RWPE2 (cell line): Measurements from ENCODE around the gene YARS1.
"Not testable (repeated sequence)": the region's sequence is repeated elsewhere in the genome, so short reads cannot be mapped to it uniquely, and the experiment has no call there.

ENCODE experiments used
- ATAC-seq: fragments of 200-7000 bp; cut with Tn5 transposase; 3 replicates; pipeline ENCODE4 v1.9.1; 2021; ENCODE audit warnings: low read depth
- DNase-seq: peaks from one replicate; pipeline ENCODE4 v3.0.0-alpha.2; 2020; ENCODE audit warnings: low spot score
- H3K27ac ChIP-seq: fragments of 450-650 bp; 2 replicates; pipeline ENCODE4 v1.5.1; 2017; ENCODE audit warnings: mild to moderate bottlenecking; ENCODE audit not compliant: poor library complexity, severe bottlenecking
- H3K27me3 ChIP-seq: fragments of 250-450 bp; sonication (Bioruptor Pico); 2 replicates; pipeline ENCODE4 v1.5.1; 2021; ENCODE audit warnings: mild to moderate bottlenecking, moderate library complexity; ENCODE audit not compliant: insufficient read depth, poor library complexity, severe bottlenecking
- H3K36me3 ChIP-seq: fragments of 250-450 bp; sonication (Bioruptor Pico); 2 replicates; pipeline ENCODE4 v1.5.1; 2020; ENCODE audit warnings: low read depth, mild to moderate bottlenecking, moderate library complexity
- H3K4me1 ChIP-seq: fragments of 250-450 bp; sonication (Bioruptor Pico); 2 replicates; pipeline ENCODE4 v1.5.1; 2021; ENCODE audit warnings: mild to moderate bottlenecking, moderate library complexity; ENCODE audit not compliant: insufficient read depth, poor library complexity, severe bottlenecking
- H3K4me3 ChIP-seq: fragments of 250-450 bp; sonication (Bioruptor Pico); 2 replicates; pipeline ENCODE4 v1.5.1; 2021; ENCODE audit warnings: mild to moderate bottlenecking, moderate library complexity; ENCODE audit not compliant: severe bottlenecking
- H3K9me3 ChIP-seq: fragments of 250-450 bp; sonication (Bioruptor Pico); 2 replicates; pipeline ENCODE4 v1.5.1; 2021; ENCODE audit warnings: mild to moderate bottlenecking, moderate library complexity; ENCODE audit not compliant: severe bottlenecking
- TF ChIP-seq, protein P1 (sequence below): fragments of 450-650 bp; IDR thresholded peaks from one replicate; pipeline ENCODE4 v1.5.1; 2017; ENCODE audit warnings: mild to moderate bottlenecking, moderate library complexity; ENCODE audit not compliant: poor library complexity, severe bottlenecking

YARS1 gene

GRCh38 chr1:32801096-32801715, 16.0 kb downstream of the YARS1 start:
- H3K27ac ChIP-seq: no peak overlapping the region
- DNase-seq (no peak), ATAC-seq (peak; percentile 54; the same call in 2 of the 3 replicates)
- no peaks in the 10 kb centered on the region for H3K9me3 ChIP-seq
- H3K36me3 ChIP-seq: peaks cover 80% of the 10 kb centered on the region
- no peak overlapping the region for H3K4me3 ChIP-seq
- H3K4me1 ChIP-seq: peaks cover 6% of the 10 kb centered on the region
- H3K27me3 ChIP-seq: no peaks in the 10 kb centered on the region
- TF ChIP-seq, protein P1, sequence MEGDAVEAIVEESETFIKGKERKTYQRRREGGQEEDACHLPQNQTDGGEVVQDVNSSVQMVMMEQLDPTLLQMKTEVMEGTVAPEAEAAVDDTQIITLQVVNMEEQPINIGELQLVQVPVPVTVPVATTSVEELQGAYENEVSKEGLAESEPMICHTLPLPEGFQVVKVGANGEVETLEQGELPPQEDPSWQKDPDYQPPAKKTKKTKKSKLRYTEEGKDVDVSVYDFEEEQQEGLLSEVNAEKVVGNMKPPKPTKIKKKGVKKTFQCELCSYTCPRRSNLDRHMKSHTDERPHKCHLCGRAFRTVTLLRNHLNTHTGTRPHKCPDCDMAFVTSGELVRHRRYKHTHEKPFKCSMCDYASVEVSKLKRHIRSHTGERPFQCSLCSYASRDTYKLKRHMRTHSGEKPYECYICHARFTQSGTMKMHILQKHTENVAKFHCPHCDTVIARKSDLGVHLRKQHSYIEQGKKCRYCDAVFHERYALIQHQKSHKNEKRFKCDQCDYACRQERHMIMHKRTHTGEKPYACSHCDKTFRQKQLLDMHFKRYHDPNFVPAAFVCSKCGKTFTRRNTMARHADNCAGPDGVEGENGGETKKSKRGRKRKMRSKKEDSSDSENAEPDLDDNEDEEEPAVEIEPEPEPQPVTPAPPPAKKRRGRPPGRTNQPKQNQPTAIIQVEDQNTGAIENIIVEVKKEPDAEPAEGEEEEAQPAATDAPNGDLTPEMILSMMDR: no peak

GRCh38 chr1:32798679-32799416, 18.3 kb downstream of the YARS1 start:
- Histone ChIP-seq H3K27me3 (no peaks in the 10 kb centered on the region), H3K9me3 (no peaks in the 10 kb centered on the region), H3K36me3 (peaks cover 91% of the 10 kb centered on the region), H3K4me1 (peaks cover 12% of the 10 kb centered on the region), H3K4me3 (no peak overlapping the region), H3K27ac (peak overlapping the region; percentile 31)
- ATAC-seq: no peak
- DNase-seq: no peak
- TF ChIP-seq, protein P1: no peak

- DNase-seq (no peak), ATAC-seq (peak; percentile 64)
- Histone ChIP-seq H3K27me3 (no peaks in the 10 kb centered on the region), H3K36me3 (peaks cover 92% of the 10 kb centered on the region), H3K4me1 (peaks cover 12% of the 10 kb centered on the region), H3K9me3 (no peaks in the 10 kb centered on the region), H3K4me3 (no peak overlapping the region), H3K27ac (peak overlapping the region; percentile 31)
- TF ChIP-seq, protein P1: no peak
Observed at GRCh38 chr1:32798191-32798590, 19.0 kb downstream of the YARS1 start.

DNA sequence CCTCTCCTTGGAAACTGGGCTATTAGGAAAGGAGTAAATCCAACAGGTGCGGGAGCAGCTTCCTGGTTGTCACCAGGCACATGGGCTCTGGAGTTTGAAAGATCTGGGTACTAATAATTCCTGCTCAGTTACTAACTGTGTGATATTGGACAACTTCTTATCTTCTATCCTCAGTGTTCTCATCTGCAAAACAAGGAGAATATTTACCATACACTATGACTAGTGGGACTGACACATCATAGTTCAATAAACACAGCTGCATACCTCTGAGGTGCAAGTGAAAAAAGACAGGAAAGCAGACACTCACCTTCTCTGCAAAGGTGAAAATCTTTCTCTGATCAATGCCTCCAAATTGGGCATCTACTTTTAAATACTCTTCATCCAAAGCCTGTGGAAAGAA, 19.7 kb downstream of the YARS1 start:
- H3K9me3 ChIP-seq: no peaks in the 10 kb centered on the region
- peak overlapping the region; percentile 31 for H3K27ac ChIP-seq
- H3K4me1 ChIP-seq: peaks cover 12% of the 10 kb centered on the region
- H3K27me3 ChIP-seq: no peaks in the 10 kb centered on the region
- TF ChIP-seq, protein P1: no peak
- H3K36me3 ChIP-seq: peaks cover 92% of the 10 kb centered on the region
- DNase-seq (no peak), ATAC-seq (no peak)
- H3K4me3 ChIP-seq: no peak overlapping the region

DNA sequence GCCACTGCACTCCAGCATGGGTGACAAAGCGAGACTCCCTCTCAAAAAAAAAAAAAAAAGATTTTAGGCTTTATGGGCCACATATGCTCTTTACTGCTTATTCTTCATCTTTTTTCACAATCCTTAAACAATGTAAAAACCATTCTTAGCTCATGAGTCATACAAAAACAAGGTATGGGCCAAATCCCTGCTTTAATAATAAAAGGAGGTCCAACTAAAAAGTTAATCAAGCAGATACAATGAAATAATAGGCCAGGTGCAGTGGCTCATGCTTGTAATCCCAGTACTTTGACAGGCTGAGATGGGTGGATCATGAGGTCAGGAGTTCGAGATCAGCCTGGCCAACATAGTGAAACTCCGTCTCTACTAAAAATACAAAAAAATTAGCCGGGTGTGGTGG, 21.4 kb downstream of the YARS1 start:
- Histone ChIP-seq H3K4me1 (peaks cover 12% of the 10 kb centered on the region), H3K27ac (peak overlapping the region; percentile 33), H3K36me3 (peaks cover 95% of the 10 kb centered on the region)
- ATAC-seq: peak; percentile 60
- DNase-seq, H3K9me3 ChIP-seq, H3K27me3 ChIP-seq, H3K4me3 ChIP-seq: not testable (repeated sequence)
